ENCODE measurements around the gene ATL1.
A peak's percentile ranks its signal among the peaks of the same experiment; 100 is the strongest.
"Not testable (repeated sequence)": the region's sequence is repeated elsewhere in the genome, so short reads cannot be mapped to it uniquely, and the experiment has no call there.

ATL1 gene

DNA sequence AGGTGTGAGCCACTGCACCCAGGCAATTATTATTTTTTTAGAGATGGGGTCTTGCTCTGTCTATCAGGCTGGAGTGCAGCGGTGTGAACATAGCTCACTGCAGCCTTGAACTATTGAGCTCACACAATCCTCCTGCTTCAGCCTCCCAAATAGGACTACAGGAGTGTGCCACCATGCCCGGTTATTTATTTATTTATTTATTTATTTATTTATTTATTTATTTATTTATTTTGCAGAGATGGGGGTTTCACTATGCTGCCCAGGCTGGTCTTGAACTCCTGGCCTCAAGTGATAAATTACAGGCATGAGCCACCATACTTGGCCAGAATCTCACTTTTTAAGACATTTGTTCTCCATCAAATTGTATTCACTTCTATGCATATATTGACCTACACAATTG, 56.3 kb downstream of the ATL1 start:
- no peak overlapping the region for H3K4me3 ChIP-seq (ENCODE audit: low read length)
- no peak for DNase-seq (ENCODE audit: low read depth)
- TF ChIP-seq CTCF (IDR thresholded peaks at IDR 0.05; ENCODE audit: insufficient read depth, low read depth, low read length, missing control alignments): no peak

- peak; percentile 66 for TF ChIP-seq CTCF (IDR thresholded peaks at IDR 0.05; ENCODE audit: insufficient read depth, low read depth, low read length, missing control alignments)
- DNase-seq (ENCODE audit: low read depth): peak; percentile 60
- no peak overlapping the region for H3K4me3 ChIP-seq (ENCODE audit: low read length)
Observed at GRCh38 chr14:50619569-50620141, 59.7 kb downstream of the ATL1 start.

DNA sequence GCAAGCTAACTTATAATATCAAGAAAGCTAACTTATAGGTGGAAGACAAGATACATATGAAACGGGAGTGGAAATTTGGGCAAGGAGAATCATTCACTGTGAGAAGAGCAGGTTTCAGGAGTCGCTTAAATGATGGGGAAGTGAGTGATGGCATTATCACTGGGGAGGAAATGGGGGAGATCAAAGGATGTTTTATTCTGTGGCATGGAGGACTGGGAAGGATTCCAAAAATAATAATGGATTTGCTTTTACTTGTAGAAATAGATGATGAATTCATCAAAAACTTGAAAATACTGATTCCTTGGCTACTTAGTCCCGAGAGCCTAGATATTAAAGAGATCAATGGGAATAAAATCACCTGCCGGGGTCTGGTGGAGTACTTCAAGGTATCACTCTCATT, 60.4 kb downstream of the ATL1 start:
- peak; percentile 35 for DNase-seq (ENCODE audit: low read depth)
- H3K4me3 ChIP-seq (ENCODE audit: low read length): no peak overlapping the region
- no peak for TF ChIP-seq CTCF (IDR thresholded peaks at IDR 0.05; ENCODE audit: insufficient read depth, low read depth, low read length, missing control alignments)

DNA sequence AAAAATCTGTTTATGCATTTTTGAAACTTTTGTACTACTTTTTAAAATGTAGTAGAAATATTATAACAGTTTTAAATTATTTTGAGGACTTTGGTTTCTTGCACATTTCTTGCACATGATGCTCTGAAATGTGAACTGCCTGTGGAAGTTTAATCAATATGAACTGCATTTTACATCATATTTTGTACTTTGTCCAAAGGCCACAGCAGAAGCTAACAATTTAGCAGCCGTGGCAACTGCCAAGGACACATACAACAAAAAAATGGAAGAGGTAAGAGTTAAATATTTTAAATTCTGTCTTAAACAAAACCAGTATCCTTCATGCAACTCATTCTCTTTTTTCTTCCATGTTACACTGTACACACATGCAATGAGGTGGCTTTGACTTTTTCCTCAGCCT, 63.0 kb downstream of the ATL1 start:
- DNase-seq (ENCODE audit: low read depth): no peak
- TF ChIP-seq CTCF (IDR thresholded peaks at IDR 0.05; ENCODE audit: insufficient read depth, low read depth, low read length, missing control alignments): no peak
- no peak overlapping the region for H3K4me3 ChIP-seq (ENCODE audit: low read length)

- TF ChIP-seq CTCF (IDR thresholded peaks at IDR 0.05; ENCODE audit: insufficient read depth, low read depth, low read length, missing control alignments): no peak
- no peak overlapping the region for H3K4me3 ChIP-seq (ENCODE audit: low read length)
- no peak for DNase-seq (ENCODE audit: low read depth)
Observed at GRCh38 chr14:50624447-50624846, 64.5 kb downstream of the ATL1 start.

DNA sequence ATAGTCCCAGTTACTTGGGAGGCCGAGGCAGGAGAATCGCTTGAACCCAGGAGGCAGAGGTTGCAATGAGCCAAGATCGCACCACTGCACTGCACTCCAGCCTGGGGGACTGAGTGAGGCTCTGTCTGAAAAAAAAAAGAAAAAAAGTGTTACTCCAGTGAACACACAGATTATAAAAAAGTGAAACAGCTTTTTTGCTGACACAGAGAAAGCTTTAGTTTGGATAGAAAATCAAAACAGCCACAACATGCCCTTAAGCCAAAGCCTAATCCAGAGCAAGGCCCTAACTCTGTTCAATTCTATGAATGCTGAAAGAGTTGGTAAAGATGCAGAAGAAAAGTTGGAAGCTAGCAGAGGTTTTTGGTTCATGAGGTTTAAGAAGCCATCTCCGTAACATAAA, 65.0 kb downstream of the ATL1 start:
- DNase-seq (ENCODE audit: low read depth); H3K4me3 ChIP-seq (ENCODE audit: low read length): not testable (repeated sequence)

GRCh38 chr14:50631408-50631821, 71.5 kb downstream of the ATL1 start:
- H3K4me3 ChIP-seq (ENCODE audit: low read length): no peak overlapping the region
- DNase-seq (ENCODE audit: low read depth): no peak
- no peak for TF ChIP-seq CTCF (IDR thresholded peaks at IDR 0.05; ENCODE audit: insufficient read depth, low read depth, low read length, missing control alignments)

All from epithelial cell of esophagus (primary cell).